GM12878 (cell line): ENCODE results near the gene PHLDA3. TPM values are rescaled to one million over a fixed set of nuclear protein-coding genes. Genes with fewer than 3 reads are reported as not detected.
"Not testable (repeated sequence)": the region's sequence is repeated elsewhere in the genome, so short reads cannot be mapped to it uniquely, and the experiment has no call there.

Experiments
- ATAC-seq: fragments of 200-7000 bp; cut with Tn5 transposase; 3 replicates; pipeline ENCODE4 v1.9.1; 2020; ENCODE audit warnings: mild to moderate bottlenecking, moderate library complexity
- BruUV-seq: library from RNA; stranded (reverse); fragments of 400-500 nt; replicated peaks from 2 replicates; lab custom pipeline; 2021; lab: Mats Ljungman, UMichigan
- CTCF ChIA-PET: fragments of 300-600 bp; sonication (Branson Sonifier 250); formaldehyde crosslinking; extraction: SDS; loops from one replicate; lab custom pipeline; 2021; ENCODE audit warnings: inconsistent platforms; lab: Yijun Ruan, JAX
- POLR2A ChIA-PET: fragments of 350-600 bp; formaldehyde crosslinking; extraction: SDS; loops from one replicate; lab custom pipeline; 2021; ENCODE audit warnings: inconsistent platforms; lab: Charles Lee
- RAD21 ChIA-PET: fragments of 300-600 bp; sonication (Branson Sonifier 250); formaldehyde crosslinking; loops from one replicate; lab custom pipeline; 2023; ENCODE audit warnings: antibody characterized with exemption; ENCODE audit not compliant: unreplicated experiment; lab: Charles Lee
- SMC1A ChIA-PET: fragments of 300-600 bp; sonication (Branson Sonifier 250); formaldehyde crosslinking; loops from one replicate; lab custom pipeline; 2023; ENCODE audit not compliant: unreplicated experiment, uncharacterized antibody; lab: Charles Lee
- DNase-seq: peaks from one replicate; pipeline ENCODE4 v3.0.0-alpha.2; 2011; ENCODE audit warnings: low read depth, low spot score
- FAIRE-seq: peaks from 3 replicates; lab custom pipeline; 2011; peaks lifted over from hg19 to GRCh38; lab: Jason Lieb, UNC
- H2AFZ ChIP-seq: 2 replicates; pipeline ENCODE4 v1.6.0; 2011; ENCODE audit warnings: low read depth, low read length, control low read depth; ENCODE audit not compliant: control insufficient read depth
- H3K27ac ChIP-seq: 2 replicates; pipeline ENCODE4 v1.5.1; 2011; ENCODE audit warnings: control low read depth; ENCODE audit not compliant: control insufficient read depth, insufficient read depth
- H3K27me3 ChIP-seq, 2 experiments: replicated peaks in 1 of 2; 2 replicates each; pipeline versions ENCODE4 v1.6.0 to v1.6.1; 2011; ENCODE audit warnings: low read length in 1 of 2; ENCODE audit not compliant: control insufficient read depth in 2 of 2, insufficient read depth in 2 of 2
- H3K36me3 ChIP-seq, 2 experiments: 2 replicates each; pipeline ENCODE4 v1.5.1; 2011; ENCODE audit warnings: low read length in 1 of 2; ENCODE audit not compliant: control insufficient read depth in 2 of 2, insufficient read depth in 2 of 2
- H3K4me1 ChIP-seq: 2 replicates; pipeline ENCODE4 v1.6.1; 2011; ENCODE audit warnings: mild to moderate bottlenecking, low read length, moderate library complexity, mixed read lengths; ENCODE audit not compliant: control insufficient read depth, insufficient read depth
- H3K4me2 ChIP-seq: 2 replicates; pipeline ENCODE4 v1.6.0; 2011; ENCODE audit warnings: control low read depth; ENCODE audit not compliant: control insufficient read depth, insufficient read depth
- H3K4me3 ChIP-seq: fragments of 200-600 bp; sonication (generic); 2 replicates; pipeline ENCODE4 v1.5.1; 2016
- H3K79me2 ChIP-seq: 2 replicates; pipeline ENCODE4 v1.6.0; 2011; ENCODE audit warnings: low read length; ENCODE audit not compliant: control insufficient read depth, insufficient read depth
- H3K9ac ChIP-seq: 2 replicates; pipeline ENCODE4 v1.8.0; 2011; ENCODE audit warnings: low read length, control low read depth, mixed read lengths; ENCODE audit not compliant: control insufficient read depth, insufficient read depth
- H3K9me3 ChIP-seq: replicated peaks from 3 replicates; pipeline ENCODE4 v1.5.1; 2011; ENCODE audit warnings: mild to moderate bottlenecking, low read length; ENCODE audit not compliant: control insufficient read depth, insufficient read depth
- H4K20me1 ChIP-seq: 2 replicates; pipeline ENCODE4 v1.6.0; 2011; ENCODE audit not compliant: control insufficient read depth, insufficient read depth
- CEBPB ChIP-seq, 2 experiments: fragments of 150-350 bp in 1 of 2; IDR thresholded peaks; 2 replicates each; pipeline ENCODE4 v1.6.1; 2012 to 2014; ENCODE audit warnings: low read depth in 2 of 2, low read length in 2 of 2, borderline replicate concordance in 1 of 2, inconsistent platforms in 1 of 2
- CHD1 ChIP-seq: IDR thresholded peaks from 2 replicates; pipeline ENCODE4 v1.6.1; 2012; ENCODE audit warnings: low read depth, low read length, improper control_type of control experiment
- CHD2 ChIP-seq: IDR thresholded peaks from 2 replicates; pipeline ENCODE4 v1.6.1; 2011; ENCODE audit warnings: low read depth, low read length, improper control_type of control experiment, borderline replicate concordance
- EGR1 ChIP-seq, 2 experiments: IDR thresholded peaks; 1 replicate in 1 of 2; 2 replicates in 1 of 2; pipeline ENCODE4 v1.6.1; 2011 to 2012; ENCODE audit warnings: low read depth in 2 of 2, low read length in 2 of 2, borderline replicate concordance in 1 of 2, mild to moderate bottlenecking in 1 of 2, moderate library complexity in 1 of 2
- EZH2 ChIP-seq: IDR thresholded peaks from 2 replicates; pipeline ENCODE4 v1.6.1; 2012; ENCODE audit warnings: low read depth, mild to moderate bottlenecking, control low read depth, inconsistent platforms, low read length, borderline replicate concordance; ENCODE audit not compliant: control insufficient read depth
- HDAC6 ChIP-seq: fragments of 200-600 bp; sonication (generic); IDR thresholded peaks from one replicate; pipeline ENCODE4 v1.8.0; 2017; ENCODE audit warnings: antibody characterized with exemption; ENCODE audit not compliant: unreplicated experiment
- IKZF2 ChIP-seq, 2 experiments: fragments of 450-650 bp; IDR thresholded peaks; 2 replicates each; pipeline ENCODE4 v1.6.1; 2017; ENCODE audit warnings: mild to moderate bottlenecking in 2 of 2, moderate library complexity in 2 of 2
- KDM1A ChIP-seq: fragments of 200-600 bp; sonication (generic); IDR thresholded peaks from 2 replicates; pipeline ENCODE4 v1.6.1; 2016; ENCODE audit warnings: borderline replicate concordance
- NRF1 ChIP-seq: conservative IDR thresholded peaks from 2 replicates; pipeline ENCODE4 v1.6.1; 2011; ENCODE audit warnings: mild to moderate bottlenecking, low read depth, low read length, improper control_type of control experiment
- POLR2AphosphoS5 ChIP-seq: IDR thresholded peaks from 2 replicates; pipeline ENCODE4 v1.6.1; 2011; ENCODE audit warnings: mild to moderate bottlenecking, low read length, inconsistent platforms
- RCOR1 ChIP-seq: conservative IDR thresholded peaks from 2 replicates; pipeline ENCODE4 v1.6.1; 2012; ENCODE audit warnings: low read depth, low read length, improper control_type of control experiment
- SREBF2 ChIP-seq: IDR thresholded peaks from 2 replicates; pipeline ENCODE4 v1.6.1; 2012; ENCODE audit warnings: mild to moderate bottlenecking, low read length
- TARDBP ChIP-seq: IDR thresholded peaks from 2 replicates; pipeline ENCODE4 v1.6.1; 2016; ENCODE audit warnings: borderline replicate concordance
- TBL1XR1 ChIP-seq: IDR thresholded peaks from 2 replicates; pipeline ENCODE4 v1.6.1; 2012; ENCODE audit warnings: low read depth, low read length, improper control_type of control experiment
- TCF12 ChIP-seq: IDR thresholded peaks from 2 replicates; pipeline ENCODE4 v1.6.1; 2011; ENCODE audit warnings: low read depth, mild to moderate bottlenecking, low read length
- TCF3 ChIP-seq: IDR thresholded peaks from 2 replicates; pipeline ENCODE4 v1.6.1; 2012; ENCODE audit warnings: low read depth, mild to moderate bottlenecking, low read length, borderline replicate concordance; ENCODE audit not compliant: insufficient read depth
- WGBS: methylation state at CpG from one replicate; pipeline ENCODE4 v1.1.6; 2016; ENCODE audit warnings: low lambda C conversion rate; ENCODE audit not compliant: insufficient replicate concordance, insufficient coverage; ENCODE audit errors: missing lambda C conversion rate; 5-methylcytosine and 5-hydroxymethylcytosine counted together
- in situ Hi-C: fragments of 300-500 bp; cut with MboI; formaldehyde crosslinking; loops from 9 replicates; pipeline ENCODE4 v1.14.3; 2018; ENCODE audit warnings: mixed read lengths
- intact Hi-C: fragments of 100-400 bp; cut with micrococcal nuclease; formaldehyde crosslinking; loops from one replicate; pipeline ENCODE4 v1.14.2; 2022; ENCODE audit not compliant: unreplicated experiment
- polyA plus RNA-seq, 11 experiments: library from polyadenylated mRNA; depleted of rRNA in 4 of 11; unstranded in 6 of 11; stranded (reverse) in 5 of 11; fragments of >200 nt; fragmentation: Nextera tagmentation in 4 of 11; fragmentation: Illumina TruSeq in 1 of 11; extraction: Ambion mirVana in 4 of 11; extraction: Trizol in 1 of 11; gene quantifications; 1 replicate in 1 of 11; 2 replicates in 10 of 11; pipeline versions ENCODE4 v1.2.1 to v1.2.3, GENCODE V29; 2011 to 2016; ENCODE audit warnings: inconsistent platforms in 2 of 11, missing spikeins in 2 of 11, low read depth in 1 of 11
- total RNA-seq, 4 experiments: library from RNA; depleted of rRNA in 3 of 4; stranded (reverse); fragments of >200 nt in 3 of 4; fragmentation: Illumina TruSeq in 1 of 4; extraction: Trizol in 1 of 4; gene quantifications; 2 replicates each; pipeline versions ENCODE4 v1.2.1 to v1.2.3, GENCODE V29; 2013 to 2021

The PHLDA3 gene
- total and polyA plus RNA-seq, 10 of the 15 experiments (the other 5 are each of a cell fraction or from before 2014, with no cell fraction given) = 0.60 to 57.4 (median 21.8) TPM

DNA sequence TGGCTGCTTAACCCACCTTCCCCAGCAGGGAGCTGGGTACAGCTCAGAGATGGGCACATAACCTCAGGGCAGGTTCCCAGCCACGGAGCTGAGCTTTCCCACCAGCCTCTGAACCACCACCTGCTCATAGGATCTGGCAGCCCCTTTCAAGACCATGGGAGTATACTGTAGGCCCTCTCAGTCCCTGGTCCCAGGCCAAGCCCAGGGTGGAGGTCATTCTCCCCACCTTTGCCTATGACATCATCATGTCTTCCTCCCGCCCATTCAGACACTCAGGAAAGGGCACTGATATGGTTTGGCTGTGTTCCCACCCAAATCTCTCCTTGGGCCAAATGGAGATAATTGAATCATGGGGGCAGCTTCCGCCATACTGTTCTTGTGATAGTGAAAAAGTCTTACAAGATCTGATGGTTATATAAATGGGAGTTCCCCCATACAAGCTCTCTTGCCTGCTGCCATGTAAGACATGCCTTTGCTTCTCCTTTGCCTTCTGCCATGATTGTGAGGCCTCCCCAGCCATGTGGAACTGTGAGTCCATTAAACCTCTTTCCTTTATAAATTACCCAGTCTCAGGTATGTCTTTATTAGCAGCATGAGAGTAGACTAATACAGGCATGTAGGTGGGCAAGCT lies 24.2 kb upstream of the PHLDA3 start:
- DNase-seq, H3K27me3 ChIP-seq, H3K27ac ChIP-seq, H3K4me2 ChIP-seq, H3K9me3 ChIP-seq, H2AFZ ChIP-seq, ATAC-seq, H4K20me1 ChIP-seq, POLR2A ChIA-PET, BruUV-seq, in situ Hi-C loops, H3K79me2 ChIP-seq, H3K9ac ChIP-seq, FAIRE-seq, H3K4me1 ChIP-seq, intact Hi-C loops, RAD21 ChIA-PET, H3K4me3 ChIP-seq: not testable (repeated sequence)
- SMC1A ChIA-PET = interaction anchor here (1.4 kb wide), 1 partner anchor 9 kb away, joined by 4 read pairs; no protein-coding TSS in a partner anchor
- H3K36me3 ChIP-seq = peaks cover 13 to 26% of the 10 kb centered on the region in 2 experiments; a peak in 3 of 4 replicates
- WGBS = 98% methylated on average over 3 of the region's 3 CpGs
- CTCF ChIA-PET = interaction anchor here (1.3 to 13.1 kb wide), 2 partner anchors 11 to 19 kb away, joined by 3 to 144 read pairs; no protein-coding TSS in a partner anchor

DNA sequence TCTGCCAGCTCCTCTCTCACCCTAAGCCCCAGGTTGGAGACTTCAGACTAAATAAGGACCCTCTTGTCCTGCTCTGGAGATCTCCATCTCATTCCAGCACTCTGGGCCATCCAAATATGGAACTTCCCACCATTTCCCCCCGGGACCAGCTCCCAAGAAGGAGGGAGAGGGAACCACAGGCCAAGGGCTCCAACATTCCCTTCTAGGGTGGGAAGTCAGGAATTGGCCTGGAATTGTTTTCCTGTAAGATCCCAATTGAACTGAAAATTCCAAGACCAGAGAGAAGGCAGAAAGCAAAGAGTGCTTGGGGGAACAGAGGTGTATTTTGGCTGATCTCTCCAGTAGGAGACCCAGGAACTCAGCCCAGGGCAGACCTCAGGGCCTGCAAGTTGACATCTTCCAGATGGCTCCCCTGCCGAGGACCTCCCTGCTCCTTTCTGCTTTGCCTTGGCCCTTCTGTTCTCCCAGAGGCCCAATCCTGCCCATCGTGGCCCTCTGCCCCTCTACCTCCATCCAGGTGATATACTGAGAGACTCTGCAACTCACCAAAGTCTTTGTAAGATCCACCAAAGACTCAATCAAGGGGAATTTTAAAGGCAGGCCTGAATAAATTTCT lies 23.0 kb upstream of the PHLDA3 start:
- WGBS = 81% methylated on average over 3 of the region's 3 CpGs
- no peak for FAIRE-seq
- Histone ChIP-seq H3K27ac (no peak overlapping the region), H3K4me1 (no peaks in the 10 kb centered on the region), H3K27me3 (no peaks in the 10 kb centered on the region), H3K4me2 (no peak overlapping the region), H3K79me2 (no peaks in the 10 kb centered on the region), H3K9ac (no peak overlapping the region), H3K36me3 (peaks cover 13 to 29% of the 10 kb centered on the region in 2 experiments; a peak in 3 of 4 replicates), H4K20me1 (no peaks in the 10 kb centered on the region), H2AFZ (no peak overlapping the region), H3K4me3 (no peak overlapping the region), H3K9me3 (no peaks in the 10 kb centered on the region; the same call in 2 of the 3 replicates)
- DNase-seq = no peak
- POLR2A ChIA-PET = interaction anchor here (1.0 kb wide), 1 partner anchor 10 kb away, joined by 3 read pairs; no protein-coding TSS in a partner anchor
- intact Hi-C loops = no loop called here
- no peak for ATAC-seq
- SMC1A ChIA-PET = interaction anchor here (2.0 to 17.2 kb wide), 2 partner anchors 10 to 16 kb away, joined by 7 to 514 read pairs; partner anchors contain the start of gene CSRP1
- RAD21 ChIA-PET = interaction anchor here (1.2 kb wide), 1 partner anchor 20 kb away, joined by 6 read pairs; no protein-coding TSS in a partner anchor
- CTCF ChIA-PET = interaction anchor here (2.7 to 17.1 kb wide), 3 partner anchors 10 to 22 kb away, joined by 13 to 814 read pairs (median 198); partner anchors contain the start of gene CSRP1
- in situ Hi-C loops = no loop called here
- BruUV-seq = no TSS peak
- TF ChIP-seq CEBPB (IDR thresholded peaks at IDR 0.05; ENCODE audit: borderline replicate concordance in 1 of 2, low read depth in 2 of 2, low read length in 2 of 2) (no peak), IKZF2 (IDR thresholded peaks at IDR 0.05) (no peak), CHD2 (no peak), TCF12 (no peak), TBL1XR1 (no peak), KDM1A (no peak), NRF1 (no peak), HDAC6 (no peak), TARDBP (no peak), CHD1 (no peak), TCF3 (no peak), RCOR1 (no peak), SREBF2 (no peak), EGR1 (IDR thresholded peaks at IDR 0.05; ENCODE audit: borderline replicate concordance in 1 of 2, low read depth in 2 of 2, low read length in 2 of 2) (no peak), POLR2AphosphoS5 (no peak), EZH2 (no peak)
